ENCODE measurements around the gene HS3ST2.

GRCh38 chr16:22814711-22815105, 746 bp downstream of the HS3ST2 start:
- no peak for TF ChIP-seq CTCF (IDR thresholded peaks at IDR 0.05)
- TF ChIP-seq POLR2A (IDR thresholded peaks at IDR 0.05), result no peak
- TF ChIP-seq EP300 (IDR thresholded peaks at IDR 0.05), result no peak

Measured in stomach (tissue), 4 donors.